CD14-positive monocyte (primary cell): ENCODE data around the gene ZBTB7A. TPM values are rescaled to one million over a fixed set of nuclear protein-coding genes. Genes with fewer than 3 reads are reported as not detected.
A peak's percentile ranks its signal among the peaks of the same experiment; 100 is the strongest.

Experiments
- DNase-seq, 3 donors: peaks; one replicate each; pipeline ENCODE4 v3.0.0-alpha.2; 2011 to 2022
- H2AFZ ChIP-seq: 2 replicates; pipeline ENCODE4 v1.6.0; 2012; ENCODE audit warnings: mild to moderate bottlenecking, low read depth, low read length, inconsistent platforms; ENCODE audit not compliant: insufficient read depth, poor library complexity, severe bottlenecking
- H3K27ac ChIP-seq, 2 donors: 1 replicate in 1 of 2; 2 replicates in 1 of 2; pipeline ENCODE4 v1.5.1; 2012 to 2013; ENCODE audit warnings: low read length in 2 of 2, control low read depth in 1 of 2, inconsistent platforms in 1 of 2, low read depth in 1 of 2, mild to moderate bottlenecking in 1 of 2
- H3K27me3 ChIP-seq, 2 donors: one replicate each; pipeline versions ENCODE4 v1.6.0 to v1.6.1; 2011 to 2013; ENCODE audit warnings: low read length in 2 of 2; ENCODE audit not compliant: control insufficient read depth in 2 of 2, insufficient read depth in 2 of 2
- H3K36me3 ChIP-seq, 2 donors: replicated peaks in 1 of 2; 1 replicate in 1 of 2; 2 replicates in 1 of 2; pipeline versions ENCODE4 v1.5.1 to v1.6.1; 2012 to 2013; ENCODE audit warnings: low read length in 2 of 2, control low read depth in 1 of 2, inconsistent platforms in 1 of 2, mild to moderate bottlenecking in 1 of 2; ENCODE audit not compliant: insufficient read depth in 2 of 2, control insufficient read depth in 1 of 2
- H3K4me1 ChIP-seq, 2 donors: 1 replicate in 1 of 2; 2 replicates in 1 of 2; pipeline versions ENCODE4 v1.5.1 to v1.6.1; 2012 to 2013; ENCODE audit warnings: low read length in 2 of 2, control low read depth in 1 of 2, inconsistent platforms in 1 of 2, mild to moderate bottlenecking in 1 of 2, moderate library complexity in 1 of 2; ENCODE audit not compliant: insufficient read depth in 2 of 2, control insufficient read depth in 1 of 2
- H3K4me2 ChIP-seq: replicated peaks from 2 replicates; pipeline ENCODE3; 2012; ENCODE audit warnings: low read length, moderate library complexity, mild to moderate bottlenecking; ENCODE audit not compliant: poor library complexity, severe bottlenecking; ENCODE audit errors: extremely low read depth
- H3K4me3 ChIP-seq, 3 experiments: fragments of 200-600 bp in 1 of 3; sonication (generic) in 1 of 3; replicated peaks in 1 of 3; 1 replicate in 2 of 3; 2 replicates in 1 of 3; pipeline ENCODE4 v1.5.1; 2011 to 2013; ENCODE audit warnings: low read length in 3 of 3, mild to moderate bottlenecking in 3 of 3, control low read depth in 2 of 3, low read depth in 2 of 3, inconsistent platforms in 1 of 3, moderate library complexity in 1 of 3
- H3K79me2 ChIP-seq: 2 replicates; pipeline ENCODE4 v1.6.0; 2012; ENCODE audit warnings: mild to moderate bottlenecking, control low read depth, inconsistent platforms, low read length, moderate library complexity; ENCODE audit not compliant: insufficient read depth
- H3K9ac ChIP-seq: 2 replicates; pipeline ENCODE4 v1.6.0; 2017; ENCODE audit warnings: low read length, mild to moderate bottlenecking; ENCODE audit not compliant: insufficient read depth, poor library complexity, severe bottlenecking
- H3K9me3 ChIP-seq, 2 donors: replicated peaks in 1 of 2; 1 replicate in 1 of 2; 2 replicates in 1 of 2; pipeline versions ENCODE4 v1.5.1 to v1.6.1; 2012 to 2013; ENCODE audit warnings: low read length in 2 of 2, control low read depth in 1 of 2; ENCODE audit not compliant: control insufficient read depth in 1 of 2, insufficient read depth in 1 of 2
- H4K20me1 ChIP-seq: 2 replicates; pipeline ENCODE4 v1.6.0; 2012; ENCODE audit warnings: mild to moderate bottlenecking, low read length, control low read depth, moderate library complexity; ENCODE audit not compliant: insufficient read depth
- H3K27ac Mint-ChIP-seq, 7 donors: one replicate each; pipeline ENCODE4 v1.8.0; 2020; ENCODE audit warnings: mild to moderate bottlenecking in 7 of 7, mixed read lengths in 7 of 7, moderate library complexity in 6 of 7, inconsistent platforms in 2 of 7
- H3K27me3 Mint-ChIP-seq, 3 donors: one replicate each; pipeline ENCODE4 v1.8.0; 2021 to 2022; ENCODE audit warnings: low read depth in 3 of 3, mild to moderate bottlenecking in 3 of 3, mixed read lengths in 3 of 3, moderate library complexity in 3 of 3, inconsistent platforms in 1 of 3
- H3K36me3 Mint-ChIP-seq, 2 donors: one replicate each; pipeline ENCODE4 v1.8.0; 2020; ENCODE audit warnings: mixed read lengths in 2 of 2, inconsistent platforms in 1 of 2, mild to moderate bottlenecking in 1 of 2
- H3K4me1 Mint-ChIP-seq: one replicate; pipeline ENCODE4 v1.8.0; 2020; ENCODE audit warnings: mild to moderate bottlenecking, mixed read lengths
- H3K4me3 Mint-ChIP-seq, 2 donors: one replicate each; pipeline ENCODE4 v1.8.0; 2020; ENCODE audit warnings: mild to moderate bottlenecking in 2 of 2, mixed read lengths in 2 of 2, moderate library complexity in 1 of 2
- H3K9me3 Mint-ChIP-seq, 7 donors: one replicate each; pipeline ENCODE4 v1.8.0; 2020 to 2022; ENCODE audit warnings: mixed read lengths in 7 of 7, mild to moderate bottlenecking in 6 of 7, moderate library complexity in 6 of 7, inconsistent platforms in 2 of 7
- WGBS: methylation state at CpG from one replicate; pipeline ENCODE4 v1.1.5; 2013; ENCODE audit warnings: missing lambda C conversion rate; ENCODE audit not compliant: insufficient coverage; 5-methylcytosine and 5-hydroxymethylcytosine counted together
- intact Hi-C, 2 donors: fragments of 100-400 bp; cut with micrococcal nuclease; formaldehyde crosslinking; loops; one replicate each; pipeline versions ENCODE4 v1.15.0 to v1.15.1; 2023
- polyA plus RNA-seq, 3 donors: library from polyadenylated mRNA; depleted of rRNA in 1 of 3; unstranded in 2 of 3; stranded (reverse) in 1 of 3; fragments of 300-500 nt in 2 of 3; fragments of >200 nt in 1 of 3; fragmentation: Illumina TruSeq in 2 of 3; gene quantifications; 1 replicate in 2 of 3; 2 replicates in 1 of 3; pipeline ENCODE4 v1.2.3, GENCODE V29; 2012 to 2021
- TF ChIP-seq, protein P1 (sequence below): fragments of 200-600 bp; IDR thresholded peaks from one replicate; pipeline ENCODE4 v1.8.0; 2022; ENCODE audit warnings: antibody characterized with exemption, mild to moderate bottlenecking

ZBTB7A gene
- polyA plus RNA-seq, 3 donors = 18.0 to 31.5 (median 20.2) TPM

GRCh38 chr19:4094291-4094690 lies 27.6 kb upstream of the ZBTB7A start:
- H3K36me3 ChIP-seq = peaks cover 38 to 64% of the 10 kb centered on the region in 2 donors
- H3K4me1 ChIP-seq = peaks cover 11 to 15% of the 10 kb centered on the region in 2 donors
- Mint-ChIP-seq H3K27ac (no peak overlapping the region), H3K4me3 (no peak overlapping the region), H3K9me3 (no peaks in the 10 kb centered on the region), H3K27me3 (no peaks in the 10 kb centered on the region), H3K36me3 (peaks cover 31 to 60% of the 10 kb centered on the region in 2 donors), H3K4me1 (peaks cover 11% of the 10 kb centered on the region)
- no peak overlapping the region for H3K4me3 ChIP-seq
- no peaks in the 10 kb centered on the region for H3K27me3 ChIP-seq
- H2AFZ ChIP-seq = no peak overlapping the region
- no peak overlapping the region for H3K27ac ChIP-seq
- TF ChIP-seq, protein P1, sequence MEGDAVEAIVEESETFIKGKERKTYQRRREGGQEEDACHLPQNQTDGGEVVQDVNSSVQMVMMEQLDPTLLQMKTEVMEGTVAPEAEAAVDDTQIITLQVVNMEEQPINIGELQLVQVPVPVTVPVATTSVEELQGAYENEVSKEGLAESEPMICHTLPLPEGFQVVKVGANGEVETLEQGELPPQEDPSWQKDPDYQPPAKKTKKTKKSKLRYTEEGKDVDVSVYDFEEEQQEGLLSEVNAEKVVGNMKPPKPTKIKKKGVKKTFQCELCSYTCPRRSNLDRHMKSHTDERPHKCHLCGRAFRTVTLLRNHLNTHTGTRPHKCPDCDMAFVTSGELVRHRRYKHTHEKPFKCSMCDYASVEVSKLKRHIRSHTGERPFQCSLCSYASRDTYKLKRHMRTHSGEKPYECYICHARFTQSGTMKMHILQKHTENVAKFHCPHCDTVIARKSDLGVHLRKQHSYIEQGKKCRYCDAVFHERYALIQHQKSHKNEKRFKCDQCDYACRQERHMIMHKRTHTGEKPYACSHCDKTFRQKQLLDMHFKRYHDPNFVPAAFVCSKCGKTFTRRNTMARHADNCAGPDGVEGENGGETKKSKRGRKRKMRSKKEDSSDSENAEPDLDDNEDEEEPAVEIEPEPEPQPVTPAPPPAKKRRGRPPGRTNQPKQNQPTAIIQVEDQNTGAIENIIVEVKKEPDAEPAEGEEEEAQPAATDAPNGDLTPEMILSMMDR = no peak
- WGBS = 96% methylated on average over 12 of the region's 19 CpGs
- no peaks in the 10 kb centered on the region for H3K9me3 ChIP-seq
- intact Hi-C loops = no loop called here
- no peaks in the 10 kb centered on the region for H4K20me1 ChIP-seq
- H3K4me2 ChIP-seq = no peak overlapping the region
- peaks cover under 1% of the 10 kb centered on the region for H3K79me2 ChIP-seq
- no peak for DNase-seq
- no peak overlapping the region for H3K9ac ChIP-seq

DNA sequence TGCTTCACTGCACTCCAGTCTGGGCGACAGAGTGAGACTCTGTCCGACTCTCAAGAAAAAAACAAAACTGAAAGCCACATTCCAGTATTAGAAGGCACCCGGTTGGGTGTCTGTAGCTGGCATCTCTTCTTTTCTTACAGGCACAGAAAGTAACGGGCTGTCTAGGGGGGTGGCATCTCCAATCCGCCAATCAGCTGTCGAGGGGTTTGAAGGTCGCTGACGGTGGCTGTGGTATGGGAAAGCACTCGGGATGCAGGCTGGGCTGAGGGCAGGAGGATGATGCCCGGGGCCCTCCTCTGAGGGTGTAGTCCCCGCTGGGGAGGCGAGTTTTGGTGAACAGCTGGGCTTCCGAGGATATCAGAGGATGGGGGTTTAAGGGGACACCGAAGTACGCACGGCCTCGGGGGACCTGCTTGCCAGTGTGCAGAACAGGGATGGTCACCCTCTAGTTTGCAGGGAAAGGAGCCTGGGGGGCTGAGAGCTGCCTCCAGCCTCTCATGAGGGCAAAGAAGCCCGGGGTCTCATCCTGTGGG lies 27.0 kb upstream of the ZBTB7A start:
- Histone ChIP-seq H3K9me3 (no peaks in the 10 kb centered on the region), H3K79me2 (peaks cover 4% of the 10 kb centered on the region), H3K4me3 (no peak overlapping the region), H3K4me2 (no peak overlapping the region), H3K27me3 (no peaks in the 10 kb centered on the region), H2AFZ (no peak overlapping the region), H3K4me1 (peaks cover 16 to 21% of the 10 kb centered on the region in 2 donors), H3K9ac (no peak overlapping the region), H3K36me3 (peaks cover 32 to 59% of the 10 kb centered on the region in 2 donors), H4K20me1 (no peaks in the 10 kb centered on the region), H3K27ac (no peak overlapping the region)
- Mint-ChIP-seq H3K9me3 (no peaks in the 10 kb centered on the region), H3K27me3 (no peaks in the 10 kb centered on the region), H3K4me1 (peaks cover 17% of the 10 kb centered on the region), H3K36me3 (peaks cover 28 to 54% of the 10 kb centered on the region in 2 donors), H3K27ac (peak overlapping the region in 2 of 7 donors; percentile 54 to 58), H3K4me3 (no peak overlapping the region)
- TF ChIP-seq, protein P1 = no peak
- intact Hi-C loops = no loop called here
- 95% methylated on average over 16 of the region's 18 CpGs for WGBS
- no peak for DNase-seq
